Fibroblast of skin of left quadriceps (primary cell): ENCODE results near the gene TOX4.
"Not testable (repeated sequence)": the region's sequence is repeated elsewhere in the genome, so short reads cannot be mapped to it uniquely, and the experiment has no call there.

Source experiments
- DNase-seq, 2 experiments: peaks; one replicate each; pipeline ENCODE4 v3.0.0-alpha.2; 2013; ENCODE audit warnings: low read depth in 2 of 2

TOX4 gene

DNA sequence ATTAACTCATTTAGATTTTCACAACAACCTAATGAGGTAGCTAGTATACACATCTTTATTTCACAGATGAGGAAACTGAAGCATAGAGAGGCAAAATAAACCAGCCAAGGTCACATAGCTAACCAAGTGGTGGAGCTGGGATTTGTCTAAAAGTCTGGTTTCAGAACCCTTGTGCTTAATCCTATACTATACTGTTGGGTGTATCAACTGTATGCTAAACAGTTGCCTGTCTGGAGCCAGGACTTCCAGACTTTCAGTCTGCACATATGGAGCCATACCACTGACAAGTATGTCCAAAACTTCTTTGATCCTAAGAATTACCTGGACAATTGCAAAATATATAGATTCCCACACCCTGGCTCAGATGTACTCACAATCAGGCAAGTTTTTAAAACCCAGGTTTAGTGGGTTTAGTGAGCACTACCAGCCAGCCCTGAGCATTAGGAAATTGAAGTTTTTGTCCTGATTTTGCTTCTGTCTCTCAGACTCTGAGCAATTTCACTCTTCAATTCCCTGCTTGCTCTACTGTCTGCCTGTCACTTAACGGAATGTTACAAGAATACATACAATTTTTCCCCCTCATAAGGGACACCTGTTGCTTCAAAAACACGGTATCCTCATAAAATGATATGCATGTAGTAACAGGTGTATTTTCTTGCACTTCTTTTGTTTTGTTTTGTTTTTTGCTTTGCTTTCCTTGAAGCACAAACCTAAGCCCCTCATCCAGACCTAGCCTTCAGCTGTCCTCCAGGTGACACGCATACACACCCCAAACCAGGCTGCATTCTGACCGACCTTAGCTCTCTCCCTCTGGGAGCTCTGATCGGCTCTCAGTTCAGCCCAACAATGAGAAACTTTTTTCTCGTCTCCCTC is 58.8 kb downstream of the TOX4 start:
- DNase-seq = no peak

DNA sequence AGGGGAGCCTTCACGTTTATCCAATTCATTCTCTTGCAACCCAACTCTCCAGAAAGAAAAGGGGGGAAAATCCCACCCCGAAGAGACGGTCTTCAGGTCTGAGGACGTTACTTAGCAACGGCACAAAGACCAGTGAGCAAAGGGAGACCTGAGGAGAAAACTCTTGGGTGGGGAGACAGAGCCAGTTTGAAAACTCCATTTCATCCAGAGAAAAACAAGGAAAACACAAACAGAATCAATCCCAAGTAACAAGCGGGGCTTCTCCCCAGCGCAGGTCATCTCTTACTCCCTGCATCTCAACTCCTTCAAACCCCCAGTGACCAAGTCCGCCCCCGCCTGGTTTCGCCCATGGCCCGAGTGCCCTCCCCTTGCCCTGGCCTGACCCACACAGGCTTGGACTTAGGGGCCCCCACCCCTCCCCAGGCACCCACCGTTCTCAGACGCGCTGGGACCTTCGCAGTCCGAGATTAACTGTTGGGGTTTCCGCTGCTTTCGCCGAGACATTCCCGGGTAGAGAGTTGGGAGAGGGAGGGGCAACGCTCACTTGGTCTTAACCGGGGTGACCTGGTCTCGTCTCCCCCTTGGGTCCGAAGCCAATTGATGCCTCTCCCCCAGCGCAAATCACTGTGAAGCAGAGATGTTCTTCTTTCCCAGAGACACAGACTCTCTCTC is 59.6 kb downstream of the TOX4 start:
- DNase-seq = no peak

DNA sequence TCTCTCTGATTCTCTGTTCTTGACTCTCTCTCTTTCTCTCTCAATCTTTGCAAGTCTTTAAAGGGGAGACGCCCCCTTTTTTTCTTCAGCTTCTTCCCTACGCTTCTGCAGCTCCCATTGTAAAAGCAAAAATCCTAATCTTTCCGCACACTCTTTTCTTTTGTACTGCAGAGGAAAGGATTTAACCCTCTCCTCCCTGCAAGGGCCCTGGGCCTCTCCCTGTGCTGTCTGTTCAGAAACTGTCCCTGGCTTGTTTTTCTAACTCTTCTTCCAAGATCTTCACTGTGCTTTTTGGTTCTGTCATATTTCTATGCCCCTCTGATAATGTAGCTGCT is 60.1 kb downstream of the TOX4 start:
- no peak for DNase-seq

DNA sequence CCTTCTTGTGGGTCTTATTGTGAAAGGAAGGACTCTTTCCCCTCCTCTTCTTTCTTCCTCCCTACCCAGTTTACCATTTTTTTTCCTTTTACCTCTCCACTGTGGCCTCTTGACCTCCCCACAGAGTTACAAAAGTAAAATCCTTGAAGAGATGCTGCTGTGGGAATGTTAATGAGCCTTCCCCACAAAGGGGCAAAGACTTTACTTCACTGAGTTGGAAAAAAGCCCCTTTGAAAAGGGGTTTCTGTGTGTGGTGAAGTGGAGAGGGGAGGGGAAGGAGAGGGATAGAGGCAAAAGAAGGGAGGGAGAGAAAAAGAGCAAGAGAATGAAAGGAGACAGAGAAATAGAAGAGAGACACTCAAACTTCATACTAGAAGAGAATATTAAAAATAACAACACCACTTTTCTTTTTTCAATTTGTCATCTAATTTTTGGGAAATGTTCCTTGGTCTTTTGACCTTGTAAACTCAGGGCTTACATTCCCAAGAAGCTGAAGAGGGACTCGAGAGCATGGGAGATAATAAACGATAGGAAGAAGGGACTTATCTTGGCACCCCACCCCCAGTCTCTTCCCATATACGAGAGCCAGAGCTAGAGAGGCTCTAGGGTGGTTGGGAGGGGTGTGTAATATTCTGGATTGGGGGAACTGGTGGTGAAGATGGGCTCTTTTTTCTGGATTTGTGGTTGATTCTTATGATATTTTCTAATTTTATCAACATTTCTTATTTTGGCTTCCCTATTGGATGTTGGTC is 62.4 kb downstream of the TOX4 start:
- no peak for DNase-seq

DNA sequence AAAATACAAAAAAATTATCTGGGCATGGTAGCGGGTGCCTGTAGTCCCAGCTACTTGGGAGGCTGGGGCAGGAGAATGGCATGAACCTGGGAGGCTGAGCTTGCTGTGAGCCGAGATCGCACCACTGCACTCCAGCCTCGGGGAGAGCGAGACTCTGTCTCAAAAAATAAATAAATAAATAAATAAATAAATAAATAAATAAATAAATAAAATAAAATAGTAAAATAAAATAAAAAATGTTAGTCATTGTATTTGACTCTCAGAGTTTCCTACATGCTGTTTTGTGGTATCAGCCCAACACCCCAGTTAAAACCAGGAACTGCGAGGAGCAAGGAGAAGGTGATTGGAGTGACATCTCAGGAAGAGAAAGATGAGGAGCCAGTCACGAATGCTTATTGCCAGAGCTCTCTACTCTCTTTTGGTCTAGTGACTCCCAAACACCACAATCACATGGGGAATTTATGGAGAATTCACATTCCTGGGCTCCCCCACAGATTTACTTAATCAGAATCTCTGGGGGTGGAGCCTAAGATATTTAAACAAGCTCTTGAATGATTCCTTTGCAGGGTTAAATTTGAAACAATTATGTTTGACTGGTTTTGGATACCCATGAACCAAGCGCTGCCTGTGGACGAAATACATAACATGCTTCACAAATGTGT is 64.5 kb downstream of the TOX4 start:
- DNase-seq = no peak

DNA sequence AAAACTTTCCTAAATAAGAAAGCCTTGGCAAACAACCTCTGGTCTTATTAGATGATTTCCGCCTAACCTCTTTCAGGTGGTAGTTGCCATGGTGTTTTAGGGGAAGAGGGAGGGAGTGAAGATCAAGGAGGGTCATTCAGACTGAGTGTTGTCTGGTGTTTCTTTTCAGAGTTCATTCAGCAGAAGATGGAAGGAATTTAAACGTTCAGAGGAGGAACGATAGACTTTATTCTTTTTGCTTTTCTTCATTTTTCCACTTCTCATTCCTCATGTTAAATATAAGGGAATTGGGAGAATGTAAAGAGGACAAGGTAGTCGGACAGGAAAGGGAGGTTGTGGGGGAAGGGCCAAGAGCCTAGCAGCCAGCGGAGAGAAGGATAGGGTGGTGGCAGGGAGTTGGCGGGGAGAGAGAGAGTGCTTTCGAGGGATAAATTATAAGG is 66.5 kb downstream of the TOX4 start:
- DNase-seq = no peak

DNA sequence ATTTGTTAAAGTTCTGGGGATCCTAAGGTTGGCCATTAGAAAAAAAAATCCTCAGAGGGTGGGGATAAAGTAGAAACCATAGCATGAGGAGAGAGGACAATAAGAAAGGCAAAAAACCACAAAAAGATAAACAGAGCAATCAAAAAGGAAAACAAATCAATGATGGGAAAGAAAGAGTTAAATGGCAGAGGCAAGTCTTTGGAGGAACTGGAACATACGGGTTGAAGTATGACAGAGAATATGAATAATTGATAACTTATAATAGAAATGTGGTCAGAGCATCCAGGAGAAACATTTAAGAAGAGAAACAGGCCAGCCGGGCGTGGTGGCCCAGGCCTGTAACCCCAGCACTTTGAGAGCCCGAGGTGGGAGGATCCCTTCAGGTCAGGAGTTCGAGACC is 67.0 kb downstream of the TOX4 start:
- DNase-seq = no peak

DNA sequence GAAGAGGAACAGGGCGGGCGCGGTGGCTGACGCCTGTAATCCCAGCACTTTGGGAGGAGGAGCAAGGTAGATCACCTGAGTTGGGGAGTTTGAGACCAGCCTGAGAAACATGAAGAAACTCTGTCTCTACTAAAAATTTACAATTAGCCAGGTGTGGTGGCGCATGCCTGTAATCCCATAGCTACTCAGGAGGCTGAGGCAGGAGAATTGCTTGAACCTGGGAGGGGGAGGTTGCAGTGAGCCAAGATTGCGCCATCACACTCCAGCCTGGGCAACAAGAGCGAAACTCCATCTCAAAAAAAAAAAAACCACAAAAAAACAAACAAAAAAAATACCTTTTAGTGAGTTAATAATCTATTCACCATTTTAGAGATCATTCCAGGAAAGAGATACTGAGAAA is 67.6 kb downstream of the TOX4 start:
- not testable (repeated sequence) for DNase-seq
